ENCODE data around the gene HELB.

GRCh38 chr12:66354291-66354690 is 52.0 kb downstream of the HELB start:
- TF ChIP-seq NRF1 (conservative IDR thresholded peaks at IDR 0.05; ENCODE audit: low read depth, low read length) (no peak), NFYA (IDR thresholded peaks at IDR 0.05; ENCODE audit: borderline replicate concordance, low read depth, low read length) (no peak), ETV6 (conservative IDR thresholded peaks at IDR 0.05 in 1 of 2, IDR thresholded peaks at IDR 0.05 in 1 of 2; ENCODE audit: borderline replicate concordance in 1 of 2, low read depth in 1 of 2) (no peak), POLR2A (IDR thresholded peaks at IDR 0.05; ENCODE audit: low read depth, low read length) (no peak), REST (IDR thresholded peaks at IDR 0.05; ENCODE audit: low read depth, low read length) (no peak), USF2 (IDR thresholded peaks at IDR 0.05; ENCODE audit: borderline replicate concordance, low read depth, low read length) (no peak), CEBPB (IDR thresholded peaks at IDR 0.05; ENCODE audit: borderline replicate concordance in 1 of 2, low read depth in 2 of 2, low read length in 2 of 2) (no peak), POLR2AphosphoS5 (IDR thresholded peaks at IDR 0.05; ENCODE audit: low read length) (no peak), CTCF (IDR thresholded peaks at IDR 0.05 in 2 of 3, conservative IDR thresholded peaks at IDR 0.05 in 1 of 3; ENCODE audit: control insufficient read depth in 2 of 3, extremely low read depth in 1 of 3, insufficient read depth in 1 of 3, low read depth in 3 of 3, low read length in 3 of 3) (no peak), RB1 (IDR thresholded peaks at IDR 0.05; ENCODE audit: borderline replicate concordance) (no peak)
- TF ChIP-seq, protein P1, sequence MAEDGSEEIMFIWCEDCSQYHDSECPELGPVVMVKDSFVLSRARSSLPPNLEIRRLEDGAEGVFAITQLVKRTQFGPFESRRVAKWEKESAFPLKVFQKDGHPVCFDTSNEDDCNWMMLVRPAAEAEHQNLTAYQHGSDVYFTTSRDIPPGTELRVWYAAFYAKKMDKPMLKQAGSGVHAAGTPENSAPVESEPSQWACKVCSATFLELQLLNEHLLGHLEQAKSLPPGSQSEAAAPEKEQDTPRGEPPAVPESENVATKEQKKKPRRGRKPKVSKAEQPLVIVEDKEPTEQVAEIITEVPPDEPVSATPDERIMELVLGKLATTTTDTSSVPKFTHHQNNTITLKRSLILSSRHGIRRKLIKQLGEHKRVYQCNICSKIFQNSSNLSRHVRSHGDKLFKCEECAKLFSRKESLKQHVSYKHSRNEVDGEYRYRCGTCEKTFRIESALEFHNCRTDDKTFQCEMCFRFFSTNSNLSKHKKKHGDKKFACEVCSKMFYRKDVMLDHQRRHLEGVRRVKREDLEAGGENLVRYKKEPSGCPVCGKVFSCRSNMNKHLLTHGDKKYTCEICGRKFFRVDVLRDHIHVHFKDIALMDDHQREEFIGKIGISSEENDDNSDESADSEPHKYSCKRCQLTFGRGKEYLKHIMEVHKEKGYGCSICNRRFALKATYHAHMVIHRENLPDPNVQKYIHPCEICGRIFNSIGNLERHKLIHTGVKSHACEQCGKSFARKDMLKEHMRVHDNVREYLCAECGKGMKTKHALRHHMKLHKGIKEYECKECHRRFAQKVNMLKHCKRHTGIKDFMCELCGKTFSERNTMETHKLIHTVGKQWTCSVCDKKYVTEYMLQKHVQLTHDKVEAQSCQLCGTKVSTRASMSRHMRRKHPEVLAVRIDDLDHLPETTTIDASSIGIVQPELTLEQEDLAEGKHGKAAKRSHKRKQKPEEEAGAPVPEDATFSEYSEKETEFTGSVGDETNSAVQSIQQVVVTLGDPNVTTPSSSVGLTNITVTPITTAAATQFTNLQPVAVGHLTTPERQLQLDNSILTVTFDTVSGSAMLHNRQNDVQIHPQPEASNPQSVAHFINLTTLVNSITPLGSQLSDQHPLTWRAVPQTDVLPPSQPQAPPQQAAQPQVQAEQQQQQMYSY (CRISPR knock-in tag; IDR thresholded peaks at IDR 0.05): no peak
